GM21529 (cell line): ENCODE data around the gene PDXDC1.
"Not testable (repeated sequence)": the region's sequence is repeated elsewhere in the genome, so short reads cannot be mapped to it uniquely, and the experiment has no call there.

Experiments used
- ATAC-seq: cut with Tn5 transposase; IDR thresholded peaks from one replicate; pipeline ENCODE4 v1.9.1; 2021; ENCODE audit not compliant: unreplicated experiment

PDXDC1 gene

DNA sequence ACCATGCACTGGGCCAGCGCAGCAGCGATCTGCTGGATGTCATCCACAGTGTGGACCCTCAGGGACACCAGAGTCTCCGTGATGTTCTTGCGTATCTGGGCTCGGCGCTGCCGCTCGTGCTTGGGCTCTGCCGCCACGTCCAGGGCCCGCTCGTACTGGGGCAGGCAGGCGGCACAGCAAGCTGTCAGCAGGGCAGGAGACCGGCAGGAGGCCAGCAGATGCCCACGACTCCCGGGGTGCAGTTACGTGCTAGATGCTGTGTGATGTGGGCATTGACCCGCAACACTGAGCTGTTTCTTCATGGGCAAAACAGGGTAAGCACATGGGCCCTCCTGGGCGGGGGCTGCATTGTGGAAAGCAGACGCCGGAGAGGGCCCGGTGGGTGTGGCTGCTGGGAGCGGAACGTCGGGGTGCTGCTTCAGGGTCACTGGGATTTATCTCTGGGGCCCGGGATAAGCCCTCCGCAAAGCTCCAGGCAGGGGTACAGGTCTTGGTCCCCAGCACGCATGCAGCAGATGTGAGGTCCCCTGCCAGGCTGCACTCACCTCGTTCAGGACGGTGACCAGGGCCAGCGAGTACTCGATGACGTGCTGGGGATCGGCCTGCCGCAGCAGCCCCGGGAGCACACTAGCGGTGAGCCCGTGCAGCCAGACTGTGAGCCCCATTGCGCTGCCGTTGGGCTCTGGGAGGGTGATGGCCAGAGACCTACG lies 158.0 kb downstream of the PDXDC1 start:
- ATAC-seq, result not testable (repeated sequence)

- not testable (repeated sequence) for ATAC-seq
Observed at GRCh38 chr16:15133554-15133953, 158.7 kb downstream of the PDXDC1 start.

DNA sequence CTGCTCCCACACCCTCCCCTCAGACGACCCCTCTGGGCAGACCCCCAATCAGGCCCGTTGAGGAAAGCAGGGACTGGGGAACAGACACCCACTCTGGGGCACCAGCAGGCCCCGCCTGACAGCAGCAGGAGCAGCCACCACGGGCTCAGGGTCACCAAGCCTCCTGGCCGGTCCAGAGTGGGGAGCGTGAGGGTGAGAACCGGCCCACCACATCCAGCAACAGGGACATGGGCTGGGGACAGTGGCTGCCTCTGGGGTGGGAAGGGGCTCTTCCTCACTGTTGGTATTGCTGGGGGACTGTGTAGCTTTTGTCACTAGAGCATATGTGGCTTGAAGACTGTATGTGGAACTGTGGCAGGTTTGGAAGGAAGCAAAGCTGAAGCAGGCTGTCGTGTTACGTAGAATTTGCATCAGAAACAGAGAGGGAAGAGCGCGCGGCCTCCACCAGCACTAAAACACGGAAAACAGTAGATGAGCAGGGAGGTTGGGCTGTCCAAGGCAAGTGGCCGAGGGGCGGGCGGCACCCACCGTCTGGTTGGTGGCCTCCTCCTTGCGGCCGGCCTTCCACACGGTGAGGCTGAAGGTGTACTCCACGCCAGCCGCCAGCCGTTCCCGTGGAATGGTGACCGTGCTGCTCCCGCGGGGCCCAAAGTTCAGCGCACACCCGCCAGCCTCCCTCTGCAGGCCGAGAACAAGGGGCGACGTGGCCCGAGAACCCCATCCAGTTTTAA lies 160.1 kb downstream of the PDXDC1 start:
- ATAC-seq, result not testable (repeated sequence)

DNA sequence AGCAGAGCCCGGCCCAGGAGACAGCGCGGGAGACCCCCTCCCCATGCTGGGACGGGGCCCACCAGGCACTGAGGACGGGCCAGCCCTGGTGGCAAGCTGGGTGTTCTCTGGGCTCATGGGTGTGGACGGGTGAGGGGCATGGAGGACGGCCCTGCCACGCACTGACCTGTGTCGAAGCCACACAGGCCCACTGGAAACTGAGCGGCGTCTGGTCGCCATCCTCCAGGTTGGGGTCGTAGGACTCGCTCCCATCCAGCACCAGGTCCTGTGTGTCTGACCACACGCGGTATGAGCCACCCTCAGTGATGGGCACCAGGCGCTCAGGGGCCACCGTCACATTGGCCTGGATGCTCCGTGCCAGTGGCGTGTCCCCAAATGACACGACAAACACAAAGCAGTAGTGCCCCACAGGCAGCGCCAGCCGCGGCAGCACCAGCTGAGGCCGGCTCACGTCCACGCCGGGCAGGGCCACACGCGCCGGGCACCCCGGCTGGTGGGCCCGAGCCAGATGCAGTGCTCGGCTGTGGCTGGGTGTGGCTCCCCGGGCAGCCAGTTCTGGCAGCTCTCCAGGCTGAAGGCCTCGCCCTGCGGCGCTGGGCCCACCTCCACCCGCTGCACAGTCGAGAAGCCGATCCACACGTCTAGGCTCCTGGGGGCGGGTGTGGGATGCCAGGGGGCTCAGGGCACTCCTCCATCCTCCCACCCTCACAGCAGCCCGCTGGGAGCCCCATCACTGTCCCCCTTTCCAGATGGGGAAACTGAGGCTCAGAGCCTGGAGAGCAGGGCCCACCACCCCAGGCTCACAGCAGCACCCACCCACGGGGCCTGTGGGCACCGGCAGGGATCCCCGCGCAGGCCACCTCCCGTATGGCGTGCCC lies 160.9 kb downstream of the PDXDC1 start:
- not testable (repeated sequence) for ATAC-seq

GRCh38 chr16:15137514-15137913 lies 162.7 kb downstream of the PDXDC1 start:
- not testable (repeated sequence) for ATAC-seq

- not testable (repeated sequence) for ATAC-seq
Observed at GRCh38 chr16:15140444-15141365, 165.9 kb downstream of the PDXDC1 start.

DNA sequence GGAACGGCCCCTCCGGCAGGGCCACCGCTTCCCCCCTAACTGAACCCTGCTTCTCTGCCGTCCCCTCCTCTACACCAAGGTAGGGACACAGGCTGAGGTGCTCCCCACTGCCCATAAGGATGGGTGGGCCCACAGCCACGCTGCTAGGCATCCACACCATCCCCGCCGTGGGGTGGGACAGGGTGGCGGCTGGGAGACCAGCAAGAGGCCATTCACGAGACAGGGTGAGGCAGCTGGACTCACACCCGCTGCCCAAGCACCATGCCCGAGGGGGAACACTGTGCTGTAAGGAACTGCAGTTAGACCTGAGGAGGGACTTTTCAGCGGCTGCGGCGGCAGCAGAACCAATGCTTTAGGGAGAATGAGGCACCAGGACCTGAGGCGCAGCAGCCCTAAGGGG lies 166.8 kb downstream of the PDXDC1 start:
- ATAC-seq, result no peak

DNA sequence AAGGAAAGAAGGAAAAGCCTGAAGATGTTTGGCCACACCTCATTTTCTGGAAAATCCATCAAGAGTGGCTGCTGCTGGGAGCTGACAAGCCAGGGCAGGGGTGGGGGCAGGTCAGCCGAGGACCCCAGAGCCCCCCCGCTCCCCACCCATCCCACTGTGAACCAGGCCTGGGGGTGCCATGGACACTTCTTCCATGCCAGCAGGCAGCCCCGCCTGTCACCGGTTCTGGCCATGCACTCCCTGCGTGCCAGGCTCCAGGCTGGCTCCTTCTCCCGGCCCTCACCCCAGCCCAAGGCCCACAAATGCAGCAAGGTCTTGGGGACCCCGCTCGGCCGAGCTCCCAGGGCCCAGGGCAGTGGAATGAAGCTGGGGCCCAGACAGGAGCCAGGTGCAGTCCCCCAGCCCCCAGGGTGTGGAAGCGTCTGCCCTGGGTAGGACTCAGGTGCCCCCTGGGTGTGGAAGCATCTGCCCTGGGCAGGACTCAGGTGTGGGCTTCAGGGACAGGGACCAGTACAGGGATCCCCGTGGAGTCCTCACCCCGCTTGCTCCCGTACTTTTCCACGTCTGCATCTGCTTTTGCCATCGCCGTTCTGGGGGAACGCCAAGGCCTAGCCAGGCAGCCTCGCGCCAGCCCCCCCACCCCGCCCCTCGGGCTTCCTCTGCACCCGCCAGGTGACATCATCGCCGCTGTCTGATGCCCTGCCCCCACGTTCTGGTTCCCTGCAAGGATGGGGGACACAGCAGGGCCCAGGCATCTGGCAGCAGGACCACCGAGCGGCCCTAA lies 167.5 kb downstream of the PDXDC1 start:
- not testable (repeated sequence) for ATAC-seq

- ATAC-seq, result not testable (repeated sequence)
Observed at GRCh38 chr16:15142891-15143600, 168.2 kb downstream of the PDXDC1 start.

DNA sequence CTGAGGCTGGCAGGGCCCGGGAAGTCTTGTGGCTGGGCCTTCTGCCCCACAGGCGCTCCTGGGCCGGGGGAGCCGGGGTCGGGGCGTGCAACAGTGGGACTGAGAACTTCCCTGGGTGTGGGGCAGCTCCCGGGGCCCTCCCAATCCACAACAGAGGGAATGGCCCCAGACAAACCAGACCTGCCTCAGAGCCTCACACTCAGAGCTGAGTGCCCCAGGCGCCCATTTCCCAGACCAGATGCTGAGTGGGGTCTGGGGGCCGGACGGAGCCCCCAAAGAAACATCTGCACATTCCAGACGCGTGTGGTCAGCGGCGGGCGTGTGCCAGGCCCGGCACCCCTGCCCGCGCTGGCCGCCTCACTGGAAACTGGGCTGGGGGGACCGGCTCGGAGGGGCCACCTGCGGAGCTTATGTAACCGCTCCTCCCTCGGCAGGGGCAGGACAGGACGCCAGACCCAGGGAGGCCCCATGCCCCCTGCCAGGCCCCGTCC lies 168.8 kb downstream of the PDXDC1 start:
- not testable (repeated sequence) for ATAC-seq

DNA sequence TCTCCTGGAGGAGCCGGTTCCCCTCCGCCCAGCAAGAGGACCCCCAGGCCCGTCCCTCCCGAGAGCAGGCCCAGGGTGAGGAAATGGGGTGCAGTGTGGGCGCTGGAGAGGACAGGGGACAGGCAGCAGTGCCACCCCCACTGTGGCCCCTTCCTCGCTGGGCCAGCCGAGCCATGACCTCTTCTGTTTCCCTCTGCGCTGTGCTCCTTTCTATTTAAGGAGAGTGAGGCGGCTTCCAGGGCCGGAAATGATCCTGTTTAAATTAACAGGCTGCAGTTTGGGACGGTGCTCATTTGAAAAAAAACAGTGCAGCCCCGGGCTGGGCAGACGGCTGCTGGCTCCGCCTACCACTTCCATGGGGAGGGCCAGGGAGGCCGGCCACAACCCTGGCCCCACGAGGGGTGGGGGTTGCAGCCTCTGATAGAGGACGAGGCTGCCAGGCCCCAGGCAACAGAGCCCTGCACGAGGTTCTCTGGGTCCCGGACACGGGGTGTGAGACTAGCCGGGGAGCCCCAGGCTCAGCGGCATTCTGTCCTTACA lies 169.3 kb downstream of the PDXDC1 start:
- not testable (repeated sequence) for ATAC-seq

DNA sequence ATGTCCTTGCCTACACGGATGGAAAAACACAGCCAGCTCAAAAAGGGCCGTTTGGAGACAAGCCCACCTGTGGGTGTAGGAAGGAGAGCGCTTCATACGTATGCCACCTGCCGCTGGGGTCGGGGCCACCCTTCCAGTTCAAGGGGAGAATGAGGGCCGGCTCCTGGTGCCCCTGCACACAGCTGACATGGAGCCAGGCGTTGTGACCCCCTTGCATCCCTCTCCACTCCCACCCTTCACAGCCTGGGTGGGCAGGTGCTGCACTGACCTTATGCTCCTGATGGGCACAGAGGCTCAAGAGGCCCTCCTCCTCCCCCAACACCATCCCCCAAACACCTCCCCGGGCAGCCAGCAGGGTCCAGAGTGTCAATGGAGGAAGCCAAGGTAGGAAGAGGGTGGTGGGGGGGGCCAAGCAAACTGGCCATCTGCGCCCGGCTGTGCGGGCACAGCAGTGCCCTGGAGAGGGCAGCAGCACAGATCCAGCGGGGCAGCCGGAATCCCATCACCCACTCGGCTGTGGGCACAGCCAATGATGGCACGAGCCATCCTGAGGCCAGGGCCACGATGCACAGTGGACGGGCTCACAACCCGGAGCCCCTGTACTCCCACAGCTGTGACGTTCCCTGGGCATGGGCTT lies 170.1 kb downstream of the PDXDC1 start:
- ATAC-seq, result not testable (repeated sequence)

DNA sequence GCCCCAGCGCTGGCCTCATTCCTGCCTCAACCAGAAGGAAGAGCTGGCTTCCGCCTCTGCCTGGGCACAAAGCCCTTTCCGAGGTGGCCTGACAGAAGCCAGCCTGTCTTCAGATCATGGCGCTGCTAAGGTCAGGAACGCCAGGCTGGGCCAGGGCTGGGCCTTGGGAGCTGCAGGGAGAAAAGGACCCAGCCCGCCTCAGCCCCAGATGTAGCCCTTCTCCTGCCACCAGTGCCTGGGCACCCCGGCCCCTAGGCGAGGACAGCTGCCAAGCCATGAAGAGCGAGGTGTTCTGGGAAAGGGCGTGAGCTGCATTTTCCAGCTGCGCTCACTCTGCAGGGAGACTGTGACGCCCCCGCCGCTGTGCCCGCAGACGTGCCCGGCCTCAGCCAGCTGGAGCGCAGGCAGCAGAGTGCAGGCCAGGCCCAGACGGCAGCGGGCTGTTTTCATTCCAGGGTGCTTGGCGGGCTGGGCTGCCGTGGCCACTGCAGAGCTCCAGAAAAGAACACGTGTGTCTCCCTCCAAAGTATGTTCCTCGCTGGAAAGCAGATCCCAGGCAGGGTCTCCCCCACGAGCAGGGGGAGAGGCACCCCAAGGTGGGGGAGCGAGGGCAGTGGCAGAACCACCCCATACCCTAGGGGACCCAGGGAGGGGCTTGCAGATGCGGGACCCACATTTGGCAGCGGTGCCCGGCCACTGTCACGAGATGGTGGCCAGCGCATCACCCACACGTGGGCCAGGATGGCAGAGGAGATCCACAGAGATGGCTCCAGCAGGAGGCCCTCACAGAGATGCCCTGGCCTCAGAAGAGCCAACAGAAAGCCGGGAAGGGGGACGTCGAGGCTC lies 170.8 kb downstream of the PDXDC1 start:
- ATAC-seq, result not testable (repeated sequence)

DNA sequence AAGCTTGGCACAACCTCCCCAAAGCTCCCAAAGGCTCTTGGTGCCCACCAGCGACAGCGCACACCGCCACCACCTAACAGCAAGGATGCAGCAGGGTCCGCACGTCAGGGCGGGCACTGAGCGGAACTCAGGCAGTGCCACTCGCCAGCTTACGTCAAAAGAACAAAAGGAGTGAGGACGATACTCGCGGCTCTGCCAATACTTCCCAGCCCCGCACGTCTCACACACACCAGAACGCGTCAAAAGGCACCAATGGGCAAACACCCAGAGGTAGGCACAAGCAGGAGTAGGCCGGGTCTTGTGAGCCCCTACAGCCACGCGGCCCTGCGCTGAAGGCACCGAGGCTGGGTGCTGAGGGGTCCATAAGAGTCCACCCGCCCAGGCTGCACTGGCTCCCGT lies 171.4 kb downstream of the PDXDC1 start:
- ATAC-seq, result not testable (repeated sequence)

DNA sequence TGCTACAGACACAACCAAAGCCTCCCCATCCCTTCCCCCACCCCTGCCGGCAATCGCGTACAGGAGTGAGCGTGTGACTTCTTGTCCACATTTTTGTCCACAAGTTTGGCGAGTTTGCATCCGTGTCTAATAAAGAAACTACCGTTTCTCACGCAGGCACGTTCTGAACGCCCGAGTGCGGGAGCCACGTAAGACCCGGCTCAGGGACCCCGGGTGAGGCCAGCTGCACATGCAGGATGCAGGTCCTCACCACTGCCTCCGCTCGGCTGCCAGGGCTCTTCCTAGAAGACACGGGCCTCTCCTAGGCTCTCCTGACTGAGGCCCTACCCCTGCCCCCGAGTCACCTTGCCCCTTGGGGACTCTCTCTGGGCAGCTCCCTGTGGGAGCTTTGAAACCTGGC lies 174.0 kb downstream of the PDXDC1 start:
- not testable (repeated sequence) for ATAC-seq

GRCh38 chr16:15149260-15149659 lies 174.4 kb downstream of the PDXDC1 start:
- not testable (repeated sequence) for ATAC-seq

DNA sequence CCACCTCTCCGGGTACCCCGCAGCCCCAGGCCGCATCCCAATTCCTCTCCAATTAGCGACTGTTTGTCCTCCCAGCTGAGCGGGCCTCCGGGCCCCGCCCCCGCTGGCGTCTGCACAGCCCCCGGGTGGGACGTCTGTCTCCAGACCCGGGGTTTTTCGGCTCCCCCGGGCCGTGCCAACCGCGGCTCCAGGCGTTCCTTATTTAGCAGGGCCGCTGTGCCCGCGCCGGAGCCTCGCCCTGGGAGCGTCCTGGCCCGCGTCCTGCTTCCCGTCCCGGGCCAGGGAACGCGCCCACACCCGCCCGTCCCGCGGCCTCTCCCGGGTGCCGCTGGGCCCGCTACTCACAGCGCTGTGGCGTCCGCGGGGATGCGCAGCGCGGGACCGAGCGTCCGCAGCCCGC lies 179.2 kb downstream of the PDXDC1 start:
- ATAC-seq, result not testable (repeated sequence)
